Testis (tissue), 2 donors: ENCODE results near the gene DNAJB7.

Source experiments
- POLR2A ChIP-seq: fragments of 450-650 bp; IDR thresholded peaks from one replicate; pipeline ENCODE4 v1.6.1; 2017; ENCODE audit warnings: antibody characterized with exemption, mild to moderate bottlenecking, moderate library complexity
- TF ChIP-seq, protein P1 (sequence below), 3 experiments: fragments of 450-650 bp in 2 of 3; fragments of 200-600 bp in 1 of 3; sonication (generic) in 1 of 3; IDR thresholded peaks; one replicate each; pipeline ENCODE4 v1.5.1; 2016 to 2019; ENCODE audit warnings: antibody characterized with exemption in 3 of 3, mild to moderate bottlenecking in 2 of 3, moderate library complexity in 1 of 3

- TF ChIP-seq, protein P1, sequence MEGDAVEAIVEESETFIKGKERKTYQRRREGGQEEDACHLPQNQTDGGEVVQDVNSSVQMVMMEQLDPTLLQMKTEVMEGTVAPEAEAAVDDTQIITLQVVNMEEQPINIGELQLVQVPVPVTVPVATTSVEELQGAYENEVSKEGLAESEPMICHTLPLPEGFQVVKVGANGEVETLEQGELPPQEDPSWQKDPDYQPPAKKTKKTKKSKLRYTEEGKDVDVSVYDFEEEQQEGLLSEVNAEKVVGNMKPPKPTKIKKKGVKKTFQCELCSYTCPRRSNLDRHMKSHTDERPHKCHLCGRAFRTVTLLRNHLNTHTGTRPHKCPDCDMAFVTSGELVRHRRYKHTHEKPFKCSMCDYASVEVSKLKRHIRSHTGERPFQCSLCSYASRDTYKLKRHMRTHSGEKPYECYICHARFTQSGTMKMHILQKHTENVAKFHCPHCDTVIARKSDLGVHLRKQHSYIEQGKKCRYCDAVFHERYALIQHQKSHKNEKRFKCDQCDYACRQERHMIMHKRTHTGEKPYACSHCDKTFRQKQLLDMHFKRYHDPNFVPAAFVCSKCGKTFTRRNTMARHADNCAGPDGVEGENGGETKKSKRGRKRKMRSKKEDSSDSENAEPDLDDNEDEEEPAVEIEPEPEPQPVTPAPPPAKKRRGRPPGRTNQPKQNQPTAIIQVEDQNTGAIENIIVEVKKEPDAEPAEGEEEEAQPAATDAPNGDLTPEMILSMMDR (IDR thresholded peaks at IDR 0.05) = no peak
- TF ChIP-seq POLR2A = no peak
Measured at GRCh38 chr22:40813912-40814315, 48.0 kb downstream of the DNAJB7 start.
